SIG-M5 treated with dmso at 0.1 percent for 504 hours (cell line): ENCODE measurements around the gene FGD1.

Source experiments
- DNase-seq: peaks from one replicate; lab custom pipeline; 2025; ENCODE audit not compliant: unreplicated experiment; lab: John Stamatoyannopoulos, UW

FGD1 gene

GRCh38 chrX:54407266-54407665 lies 88.8 kb downstream of the FGD1 start:
- no peak for DNase-seq

- DNase-seq, result no peak
These were observed 98.9 kb downstream of the FGD1 start for GRCh38 chrX:54397113-54397512.
